Measurements from ENCODE around the gene FBF1.

The FBF1 gene

DNA sequence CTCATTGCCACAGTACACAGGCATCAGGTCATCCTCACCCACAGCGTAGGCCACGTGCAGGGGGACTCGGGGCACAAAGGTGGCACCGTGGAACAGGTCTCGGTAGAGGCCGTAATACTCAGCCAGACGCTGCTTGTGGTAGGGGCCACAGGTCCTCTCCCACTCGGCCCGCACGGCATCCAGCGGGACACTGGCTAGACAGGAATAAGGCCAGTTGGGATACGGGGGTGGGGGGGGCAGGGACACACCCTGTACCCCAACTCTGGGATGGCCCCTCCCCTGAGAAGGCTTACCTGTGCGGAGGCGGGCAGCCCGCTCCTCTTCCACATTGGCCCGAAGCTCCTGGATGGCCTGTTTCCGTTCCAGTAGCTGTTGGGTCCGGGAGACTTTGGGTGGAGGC is 39.1 kb downstream of the FBF1 start:
- Histone ChIP-seq H3K4me3 (replicated peaks; ENCODE audit: insufficient read depth, low read length) (no peak overlapping the region), H3K27ac (replicated peaks) (no peak overlapping the region), H3K27me3 (ENCODE audit: insufficient read depth, poor library complexity, severe bottlenecking) (no peaks in the 10 kb centered on the region)
- TF ChIP-seq POLR2AphosphoS5 (IDR thresholded peaks at IDR 0.05; ENCODE audit: low read depth) (no peak), SPI1 (IDR thresholded peaks at IDR 0.05; ENCODE audit: borderline replicate concordance, low read depth) (no peak), REST (IDR thresholded peaks at IDR 0.05; ENCODE audit: insufficient replicate concordance, low read depth) (no peak), CTCF (IDR thresholded peaks at IDR 0.05; ENCODE audit: insufficient read depth, low read length) (no peak), GABPA (IDR thresholded peaks at IDR 0.05; ENCODE audit: low read depth) (no peak)
- no peak for DNase-seq (ENCODE audit: low read depth in 1 of 2, low spot score in 1 of 2)

DNA sequence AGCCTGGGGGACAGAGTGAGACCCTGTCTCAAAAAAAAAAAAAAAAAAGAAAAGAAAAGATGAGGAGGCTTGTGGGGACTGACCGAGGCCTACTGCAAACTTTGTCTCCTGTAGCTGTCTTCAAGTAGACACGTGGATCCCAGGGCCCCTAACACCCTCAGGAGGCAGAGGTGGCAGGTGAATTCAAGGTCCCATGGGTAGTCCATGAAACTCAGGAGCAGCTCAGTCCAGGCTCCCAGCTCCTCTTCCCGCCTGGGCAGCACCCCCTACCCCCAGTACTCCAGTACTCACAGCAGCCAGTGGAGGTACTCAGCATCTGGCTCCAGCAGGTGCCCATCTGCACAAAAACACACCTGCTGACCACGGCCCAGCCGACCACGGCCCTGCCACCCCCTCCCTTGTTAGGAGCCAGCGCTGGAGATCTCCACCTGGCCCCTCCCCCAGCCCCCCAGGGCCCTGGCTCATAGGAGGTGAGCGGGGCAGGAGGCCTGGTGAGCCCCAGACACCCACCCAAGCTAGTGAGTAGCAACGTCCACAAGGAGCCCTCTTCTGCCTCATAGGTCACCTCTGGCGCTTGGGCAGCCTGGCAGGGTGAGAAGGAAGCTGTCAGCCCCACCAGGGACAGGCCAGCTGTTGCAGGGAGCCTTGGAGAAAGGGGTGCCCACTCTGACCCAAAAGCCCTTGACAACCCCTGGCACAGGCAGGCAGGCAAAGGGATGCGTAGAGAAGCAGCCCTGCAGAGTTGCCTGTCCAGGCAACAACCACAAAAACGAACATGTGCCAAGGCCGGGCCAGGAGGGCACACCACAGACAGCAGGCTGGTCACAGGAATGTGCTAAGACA is 39.9 kb downstream of the FBF1 start:
- no peaks in the 10 kb centered on the region for H3K27me3 ChIP-seq (ENCODE audit: insufficient read depth, poor library complexity, severe bottlenecking)
- no peak overlapping the region for H3K27ac ChIP-seq (replicated peaks)
- DNase-seq (ENCODE audit: low read depth in 1 of 2, low spot score in 1 of 2) = no peak
- 0 out of 2 replicates have a peak, but pooled peaks have one; percentile 17 for TF ChIP-seq POLR2AphosphoS5 (IDR thresholded peaks at IDR 0.05; ENCODE audit: low read depth)
- no peak for TF ChIP-seq CTCF (IDR thresholded peaks at IDR 0.05; ENCODE audit: insufficient read depth, low read length)
- H3K4me3 ChIP-seq (replicated peaks; ENCODE audit: insufficient read depth, low read length) = no peak overlapping the region

- no peak for TF ChIP-seq REST (IDR thresholded peaks at IDR 0.05; ENCODE audit: insufficient replicate concordance, low read depth)
- no peak for TF ChIP-seq CTCF (IDR thresholded peaks at IDR 0.05; ENCODE audit: insufficient read depth, low read length)
Measured at GRCh38 chr17:75899767-75900468, 40.9 kb downstream of the FBF1 start.

More at GRCh38 chr17:75899767-75900468, 40.9 kb downstream of the FBF1 start:
- no peaks in the 10 kb centered on the region for H3K27me3 ChIP-seq (ENCODE audit: insufficient read depth, poor library complexity, severe bottlenecking)
- DNase-seq (ENCODE audit: low read depth in 1 of 2, low spot score in 1 of 2) = no peak
- H3K4me3 ChIP-seq (replicated peaks; ENCODE audit: insufficient read depth, low read length) = no peak overlapping the region
- H3K27ac ChIP-seq (replicated peaks) = no peak overlapping the region
